Cerebellar cortex (tissue), 1 donor: ENCODE results near the gene AK9.

Experiments
- DNase-seq: peaks from one replicate; pipeline ENCODE4 v3.0.0-alpha.2; 2015; ENCODE audit warnings: low spot score

Gene AK9

DNA sequence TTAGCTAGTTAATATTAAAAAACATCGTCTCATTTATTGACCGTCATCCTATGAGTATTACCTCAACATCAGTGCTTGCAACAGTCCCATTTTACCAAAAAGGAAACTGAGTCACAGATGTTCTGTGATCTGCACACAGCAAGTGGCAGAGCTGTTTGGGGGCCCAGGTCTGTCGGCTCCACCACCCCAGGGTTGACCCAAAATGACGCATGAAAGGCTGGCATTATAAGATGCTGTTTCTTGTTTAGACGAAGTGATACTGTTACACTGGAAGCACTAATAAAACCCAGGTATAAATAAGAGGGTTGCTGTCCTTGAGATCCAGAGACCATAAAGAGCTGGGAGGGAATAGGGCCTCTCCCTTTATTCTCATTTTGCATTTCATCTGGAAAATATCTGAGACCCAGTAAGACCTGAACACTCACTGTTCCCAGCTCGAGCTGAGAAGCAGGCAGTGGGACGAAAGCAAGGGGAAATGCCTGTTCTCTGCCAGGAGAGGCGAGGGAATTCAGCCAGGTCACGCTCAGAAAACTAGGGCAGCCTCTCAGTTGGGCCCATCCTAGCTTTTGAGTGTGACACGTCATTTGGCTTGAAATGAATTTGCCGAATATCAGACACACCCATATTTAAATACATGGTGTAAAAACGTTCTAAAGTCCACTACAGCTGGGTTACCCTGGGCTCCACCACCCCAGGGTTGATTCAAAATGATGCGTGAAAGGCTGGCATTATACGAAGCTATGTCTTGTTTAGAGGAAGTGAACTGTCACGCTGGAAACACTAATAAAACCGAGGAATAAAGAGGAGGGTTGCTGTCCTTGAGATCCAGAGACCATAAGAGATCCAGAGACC is 234.1 kb downstream of the AK9 start:
- DNase-seq = peak; percentile 92

DNA sequence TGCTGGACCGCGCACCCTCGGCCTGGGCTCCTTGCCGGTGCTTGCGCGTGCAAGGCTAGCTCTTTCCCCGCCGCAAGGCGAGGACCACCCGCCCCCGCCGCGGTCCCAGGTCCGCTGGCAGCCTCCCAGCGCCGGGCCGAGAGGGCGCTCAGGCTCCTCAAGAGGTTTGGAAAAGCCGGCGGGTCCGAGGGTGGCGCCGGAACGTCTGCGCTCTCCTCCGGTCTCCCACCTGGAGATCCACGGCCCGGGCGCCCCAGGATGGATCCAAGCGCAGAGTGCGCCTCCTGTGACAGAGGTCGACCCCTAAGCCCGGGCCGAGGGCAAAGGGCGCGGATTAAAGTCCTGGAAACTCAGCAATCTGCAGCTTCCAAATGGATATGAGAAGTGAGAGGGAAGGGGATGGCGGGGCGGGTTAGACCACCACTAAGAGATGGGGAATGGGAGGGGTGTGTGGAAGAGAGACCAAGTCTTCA is 234.9 kb downstream of the AK9 start:
- peak; percentile 41 for DNase-seq

DNA sequence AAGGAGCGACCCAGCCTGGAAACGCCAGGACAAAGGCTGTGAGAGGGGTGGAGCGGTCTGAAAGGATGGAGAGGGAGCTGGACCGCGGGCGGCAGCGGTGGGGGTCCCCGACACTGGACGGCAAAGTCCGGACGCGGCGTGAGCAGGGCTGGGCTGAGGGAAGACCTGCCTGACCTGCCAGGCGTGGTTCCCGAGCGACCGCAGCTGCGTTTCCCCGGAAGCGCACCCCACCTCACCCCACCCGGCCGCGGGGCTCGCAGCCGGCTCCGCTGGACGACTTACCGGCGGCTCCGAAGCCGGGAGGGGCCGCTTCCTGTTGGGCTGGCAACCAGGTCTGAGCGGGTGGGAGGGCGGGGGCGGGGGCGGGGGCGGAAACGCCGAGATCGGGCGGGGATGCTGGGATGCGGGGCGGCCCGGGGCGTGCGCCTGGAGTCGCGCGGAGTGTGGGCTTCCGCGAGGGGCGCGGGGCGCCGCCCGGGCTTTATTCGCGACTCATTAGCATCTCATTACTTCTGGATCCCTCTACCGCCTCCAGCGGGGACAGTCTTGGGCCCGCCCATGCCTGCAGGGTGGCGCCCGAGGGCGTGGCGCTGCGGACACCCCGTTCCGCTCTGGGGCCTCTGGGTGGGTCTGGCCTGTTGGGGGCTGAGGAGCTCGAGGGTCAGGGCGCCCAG is 235.4 kb downstream of the AK9 start, which contains the start of gene MICAL1:
TSS of gene MICAL1 (minus strand) at position 336 of the 674 bp plus-strand sequence. CDS start 1,576 bp downstream, outside the sequence.
- peak; percentile 57 for DNase-seq

DNA sequence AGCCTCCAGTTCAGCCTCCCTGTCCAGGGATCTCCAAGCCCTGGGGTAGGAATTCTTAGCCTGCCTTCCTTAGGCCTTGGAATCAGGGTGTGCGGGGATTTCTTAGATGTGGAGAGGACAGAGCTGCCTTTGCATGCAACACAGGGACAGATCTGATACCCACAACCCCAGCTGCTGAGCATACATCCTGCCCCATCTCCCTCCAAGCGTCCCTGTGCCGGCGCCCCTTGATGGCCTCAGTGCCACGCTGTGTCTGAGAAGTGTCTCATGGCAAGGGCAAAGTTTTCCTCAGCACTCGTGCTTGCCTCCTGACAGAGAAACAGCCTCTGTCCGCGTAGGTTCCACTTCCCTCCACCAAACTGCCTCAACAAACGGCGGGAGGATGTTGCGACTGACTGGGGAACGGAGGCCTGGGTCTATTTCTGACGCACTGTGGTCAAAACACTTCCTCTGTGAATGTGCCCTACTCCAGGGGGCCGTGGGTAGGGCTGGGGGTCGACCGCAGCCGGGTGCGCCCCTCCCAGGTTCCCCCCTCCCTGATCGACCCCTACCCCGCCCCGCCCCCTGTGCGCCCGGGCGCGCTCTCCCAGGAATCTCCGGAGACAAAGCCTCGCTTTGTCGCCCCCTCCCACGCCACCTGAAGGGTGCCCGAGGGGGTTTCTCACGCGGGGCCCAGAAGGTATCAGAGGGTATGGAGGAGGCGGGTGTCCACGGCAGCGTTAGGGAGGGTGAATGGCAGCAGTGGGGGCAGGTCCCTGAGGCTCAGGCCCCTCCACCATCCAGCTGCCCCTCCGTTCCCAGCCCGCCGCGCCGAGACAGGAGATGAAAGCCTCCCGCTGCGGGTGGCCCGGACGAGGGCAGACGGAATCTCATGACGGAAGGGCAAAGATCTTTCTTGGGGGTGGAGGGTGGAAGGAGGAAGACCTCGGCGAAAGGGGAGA is 236.2 kb downstream of the AK9 start:
- DNase-seq = no peak

DNA sequence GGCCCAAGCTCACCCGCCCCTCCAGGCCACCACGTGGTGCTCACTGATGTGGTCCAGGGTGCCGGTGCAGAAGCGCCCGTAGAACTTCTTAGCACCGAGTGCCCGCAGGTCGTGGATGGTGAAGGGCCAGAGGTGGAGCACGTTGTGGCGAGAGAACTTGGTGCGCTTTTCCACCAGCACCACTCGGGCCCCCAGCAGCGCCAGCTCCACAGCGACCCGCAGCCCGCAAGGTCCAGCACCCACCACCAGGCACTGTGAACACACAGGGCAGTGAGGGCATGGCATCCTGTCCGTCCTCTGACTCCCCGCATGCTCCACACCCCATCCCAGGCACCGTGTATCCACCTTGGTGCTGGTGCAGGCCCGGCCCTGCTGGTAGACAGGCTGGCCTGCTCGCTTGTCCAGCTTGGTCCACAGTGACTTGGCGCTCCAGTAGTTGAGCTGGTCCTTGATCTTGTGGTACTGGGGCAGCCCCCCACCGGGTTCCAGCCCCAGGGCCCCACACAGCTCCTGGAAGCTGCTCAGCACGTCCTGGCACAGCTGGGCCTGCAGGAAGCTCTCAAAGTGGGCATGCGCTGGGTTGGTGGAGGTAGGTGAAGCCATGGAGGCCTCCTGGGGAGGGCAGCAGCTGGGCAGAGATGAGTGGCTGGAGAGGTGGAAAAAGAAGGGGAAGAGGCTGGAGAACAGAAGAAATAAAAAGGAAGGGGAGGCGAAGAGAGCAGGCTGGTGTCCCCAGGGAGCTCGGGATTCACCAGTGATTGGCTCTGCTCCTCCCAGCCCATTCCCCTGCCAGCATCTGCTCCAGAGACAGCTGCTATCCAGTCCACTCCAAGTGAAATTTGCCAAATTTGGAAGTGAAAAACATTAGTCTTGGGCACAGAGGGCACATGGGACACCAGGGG is 237.2 kb downstream of the AK9 start:
- no peak for DNase-seq

DNA sequence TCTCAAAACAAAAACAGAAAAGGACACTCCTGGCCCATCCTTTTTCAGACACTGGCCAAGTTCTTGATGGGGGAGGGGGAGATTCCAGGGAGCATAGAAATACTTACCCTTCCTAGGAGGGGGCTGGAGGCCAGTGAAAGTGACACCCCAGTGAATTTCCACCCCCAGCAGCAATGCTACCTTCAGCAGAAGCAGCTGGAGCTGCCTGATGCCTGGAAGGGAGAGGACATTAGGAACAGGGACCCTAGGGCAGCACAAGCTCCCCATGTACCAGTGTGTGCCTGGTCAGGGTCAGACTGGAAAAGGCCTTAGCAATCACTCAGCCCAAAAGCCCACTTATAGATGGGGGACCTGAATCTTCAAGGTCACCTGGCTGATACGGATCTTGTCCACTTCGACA is 237.8 kb downstream of the AK9 start:
- DNase-seq = no peak

DNA sequence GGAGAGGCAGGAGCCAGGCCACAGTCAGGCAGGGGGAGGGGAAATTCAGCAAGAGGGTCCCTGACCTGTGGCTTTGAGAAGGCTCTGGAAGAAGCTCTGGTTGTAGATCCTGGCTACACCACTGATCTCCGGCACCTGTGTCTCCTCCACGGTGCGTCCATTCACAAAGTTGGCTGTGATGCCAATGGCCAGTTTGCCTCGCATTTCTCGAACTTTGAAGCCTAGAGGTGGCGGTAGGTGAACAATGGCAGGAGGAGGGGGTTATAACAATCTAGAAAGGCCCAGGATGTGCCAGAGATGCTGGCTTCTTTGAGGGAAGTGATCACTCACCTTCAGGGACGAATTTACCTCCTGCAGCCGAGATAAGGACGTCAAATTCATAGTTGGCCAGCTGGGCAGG is 238.8 kb downstream of the AK9 start:
- DNase-seq = no peak

DNA sequence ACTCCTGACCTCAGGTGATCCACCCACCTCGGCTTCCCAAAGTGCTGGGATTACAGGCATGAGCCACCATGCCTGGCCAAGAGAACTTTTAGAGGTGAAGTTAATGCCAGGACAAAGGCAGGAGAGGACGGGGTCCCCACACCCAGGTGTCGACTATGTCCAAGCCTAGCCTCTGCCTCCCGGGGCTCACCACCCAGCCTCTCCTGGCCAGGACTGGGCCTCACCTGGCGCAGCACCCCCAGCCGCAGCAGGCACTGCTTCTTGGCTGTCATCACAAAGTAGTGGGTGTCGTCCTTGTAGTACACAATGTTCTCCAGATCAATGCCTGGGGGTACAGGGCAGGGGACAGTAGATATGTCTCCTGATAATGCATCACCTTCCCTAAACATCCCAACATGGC is 239.6 kb downstream of the AK9 start:
- no peak for DNase-seq

DNA sequence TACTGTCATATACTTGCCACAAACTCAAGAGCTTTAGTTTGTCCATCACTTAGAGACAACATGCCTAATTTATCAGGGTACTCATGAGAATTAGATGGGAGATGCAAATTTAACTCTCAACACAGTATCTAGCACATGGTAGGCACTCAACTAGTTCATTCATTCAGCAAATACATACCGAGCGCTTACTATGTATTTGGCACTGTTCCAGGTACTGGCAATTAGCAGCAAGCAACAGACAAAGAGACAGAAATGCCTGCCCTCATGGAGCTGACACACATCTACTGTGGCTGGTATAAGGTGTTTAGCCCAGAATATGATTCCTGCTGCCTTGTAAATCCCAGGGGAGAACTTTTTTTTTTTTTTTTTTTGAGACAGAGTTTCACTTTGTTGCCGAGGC is 240.2 kb downstream of the AK9 start:
- no peak for DNase-seq

DNA sequence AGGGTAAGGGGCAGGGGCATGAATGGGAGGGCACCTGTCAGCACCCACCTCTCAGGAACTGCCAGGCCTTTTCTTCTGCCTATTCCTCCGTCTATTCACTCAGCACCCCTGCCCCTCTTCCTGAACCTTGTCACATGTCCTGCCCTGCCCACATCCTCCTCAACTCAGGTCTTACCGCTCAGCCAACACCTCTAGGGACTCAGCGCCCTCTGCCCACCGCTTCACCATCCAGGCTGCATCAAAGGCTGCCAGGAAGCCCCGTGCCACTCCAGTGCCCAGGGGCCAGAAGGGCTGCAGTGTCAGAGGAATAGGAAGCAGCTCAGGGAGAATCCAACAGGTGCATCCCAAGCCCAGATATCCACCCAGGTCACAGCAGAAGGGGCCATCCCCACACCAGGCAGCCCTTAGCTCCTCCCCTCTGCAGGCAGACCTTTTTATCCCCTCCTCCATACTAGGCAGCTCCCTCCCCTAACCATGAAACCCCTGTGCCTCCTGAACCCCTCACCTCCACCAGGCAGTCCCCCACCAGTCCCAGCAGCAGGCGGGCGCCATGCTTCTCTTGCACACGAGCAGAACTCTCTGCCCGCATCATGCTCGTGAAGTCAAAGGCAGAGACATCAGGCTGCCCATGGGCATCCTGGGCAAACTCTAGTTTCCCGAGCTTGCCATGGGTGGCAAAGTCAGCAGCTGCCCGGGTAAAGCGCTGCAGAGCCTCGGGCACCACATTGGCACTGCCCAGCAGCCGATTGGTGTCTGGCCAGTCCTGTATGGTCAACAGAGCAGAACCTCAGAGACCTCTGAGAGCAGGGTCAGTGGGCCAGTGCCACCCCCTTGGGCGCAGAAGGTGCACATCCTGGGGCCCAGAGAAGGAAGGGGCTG is 241.0 kb downstream of the AK9 start:
- no peak for DNase-seq

DNA sequence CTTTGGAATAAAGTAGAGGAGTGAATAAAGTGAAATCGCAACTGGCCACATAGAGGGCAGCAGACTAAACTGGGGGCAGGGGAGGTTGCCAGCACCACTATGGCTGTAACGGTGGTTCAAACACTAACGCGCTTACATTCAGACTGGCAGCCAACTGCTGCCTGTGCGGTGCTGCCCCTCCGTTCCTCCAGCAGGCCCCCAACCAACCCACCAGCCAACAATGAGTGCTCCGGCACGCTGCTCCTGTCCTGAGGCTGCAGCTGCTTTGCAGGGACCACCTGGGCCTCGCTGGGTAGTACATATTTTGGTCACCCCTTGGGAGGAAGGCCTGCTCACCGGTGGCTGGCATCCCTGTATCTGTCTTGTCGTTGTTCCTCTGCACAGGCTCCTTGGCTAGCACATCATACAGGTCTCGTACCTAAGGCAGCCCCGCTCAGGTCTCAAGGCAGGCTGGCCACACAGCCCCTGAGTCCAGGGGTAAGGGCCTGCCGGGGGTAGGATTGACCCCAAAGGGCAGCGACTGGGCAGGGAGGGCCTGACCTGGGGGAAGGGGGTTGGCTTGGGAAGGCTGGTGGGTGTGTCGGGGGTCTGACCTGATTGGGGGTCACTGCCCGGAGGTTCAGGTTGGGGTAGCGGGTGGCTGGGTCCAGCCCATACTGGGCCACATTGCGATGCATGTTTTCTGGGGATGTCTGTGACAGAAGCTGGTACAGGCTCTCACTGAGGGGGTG is 241.8 kb downstream of the AK9 start:
- no peak for DNase-seq

DNA sequence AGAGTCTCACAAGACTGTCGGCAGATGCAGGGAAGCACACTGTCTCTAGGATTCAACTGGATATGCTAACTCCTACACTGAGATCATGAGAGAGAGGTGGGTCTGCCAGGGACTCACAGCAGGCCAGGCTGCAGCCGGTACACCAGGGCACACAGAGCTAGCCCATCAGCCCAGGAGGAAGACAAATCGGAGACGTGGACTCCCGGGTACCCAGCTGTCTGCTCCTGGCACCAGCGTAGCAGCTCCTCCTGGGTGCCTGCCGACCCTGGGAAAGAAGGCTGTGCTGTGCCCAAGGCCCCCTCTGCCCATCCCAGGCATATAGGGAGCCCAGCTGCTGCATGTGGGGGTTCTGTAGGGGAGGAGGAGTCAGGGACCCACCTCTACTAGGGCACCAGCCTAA is 242.4 kb downstream of the AK9 start:
- no peak for DNase-seq

DNA sequence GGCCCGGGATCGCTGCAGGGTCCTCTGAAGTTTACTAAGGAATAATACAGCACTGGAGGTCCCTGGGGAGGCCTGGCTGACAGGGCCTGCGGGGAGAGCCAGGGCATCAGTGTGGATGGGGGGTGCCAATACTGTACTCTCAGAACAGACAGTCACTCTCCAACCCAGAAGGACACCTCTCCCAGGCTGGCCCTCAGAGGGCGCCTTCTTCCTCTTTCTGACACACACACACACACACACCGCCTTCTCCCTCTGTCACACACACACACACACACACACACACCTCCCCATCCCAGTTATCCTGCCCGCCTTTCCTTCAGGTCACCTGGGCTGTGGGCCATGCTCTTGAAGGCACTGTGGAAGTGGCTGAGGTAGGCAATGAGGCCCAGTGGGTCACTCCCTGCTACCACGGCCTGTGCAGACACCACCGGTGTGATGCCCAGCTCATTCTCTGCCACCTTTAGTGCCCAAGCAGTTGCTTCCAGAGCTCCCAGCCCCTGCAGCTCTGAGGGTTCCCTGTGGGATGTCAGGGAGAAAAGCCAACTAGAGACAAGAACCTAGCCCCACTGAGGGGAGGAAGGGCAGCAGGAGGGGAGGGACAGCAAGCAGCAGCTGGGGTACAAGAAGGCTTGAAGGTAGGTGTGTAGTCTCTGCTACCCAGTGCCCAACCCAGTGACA is 243.0 kb downstream of the AK9 start:
- DNase-seq = no peak

DNA sequence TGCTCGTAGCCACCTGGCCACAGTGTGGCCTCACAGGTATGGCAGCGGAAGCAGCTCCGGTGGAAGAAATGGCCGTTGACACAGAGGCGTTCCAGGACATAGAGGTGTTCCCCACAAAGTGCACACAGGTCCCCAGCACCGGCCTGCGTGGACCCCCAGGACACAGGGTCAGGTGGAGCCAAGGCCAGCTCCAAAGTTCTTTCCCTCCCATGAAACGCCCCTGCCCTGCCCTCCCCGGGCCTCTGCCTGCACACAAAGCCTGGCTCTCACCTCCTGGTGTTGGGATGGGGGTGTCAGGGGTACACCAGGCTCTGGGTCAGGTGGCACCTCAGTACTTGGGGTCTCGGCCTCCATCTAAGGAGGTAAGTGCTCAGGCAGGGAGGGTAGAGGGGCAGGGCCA is 243.9 kb downstream of the AK9 start:
- no peak for DNase-seq

DNA sequence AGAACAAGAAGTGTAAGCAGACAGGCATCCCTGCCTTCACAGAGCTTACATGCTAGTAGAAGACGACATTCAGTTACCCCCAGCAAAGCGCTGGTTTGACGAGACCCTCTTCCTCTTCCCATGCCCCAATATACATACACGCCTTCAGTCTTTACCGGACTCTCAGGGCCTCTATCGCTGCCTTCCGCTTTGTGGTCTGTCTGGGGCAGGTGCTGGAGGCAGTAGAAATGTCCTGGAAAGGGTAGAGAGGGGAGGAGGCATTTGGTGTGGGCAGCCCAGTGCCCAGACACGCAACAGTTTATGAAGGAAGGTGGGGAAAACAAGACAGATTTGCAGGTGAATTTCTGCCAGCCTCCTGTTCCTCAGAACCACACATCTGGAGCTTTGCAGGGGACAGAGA is 244.5 kb downstream of the AK9 start:
- DNase-seq = no peak

DNA sequence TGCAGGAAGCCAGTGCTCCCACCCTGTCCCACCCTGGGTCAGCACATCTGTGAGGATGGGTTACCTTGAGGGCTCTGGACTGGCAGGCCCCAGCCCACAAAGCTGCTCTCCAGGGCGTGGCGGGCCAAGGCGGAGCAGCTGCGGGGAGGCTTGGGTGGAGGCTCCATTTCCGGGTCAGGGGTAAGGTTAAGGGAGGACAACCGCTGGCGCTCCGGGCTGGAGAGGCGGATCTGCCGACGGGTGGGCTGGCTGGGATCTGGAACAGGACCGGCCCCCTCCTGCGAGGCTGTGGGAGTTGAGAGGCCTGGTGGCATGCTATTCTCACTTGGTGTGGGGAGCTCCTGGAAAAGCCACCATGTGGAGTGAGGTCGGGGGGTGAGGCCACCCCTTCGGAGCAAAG is 244.9 kb downstream of the AK9 start:
- no peak for DNase-seq

DNA sequence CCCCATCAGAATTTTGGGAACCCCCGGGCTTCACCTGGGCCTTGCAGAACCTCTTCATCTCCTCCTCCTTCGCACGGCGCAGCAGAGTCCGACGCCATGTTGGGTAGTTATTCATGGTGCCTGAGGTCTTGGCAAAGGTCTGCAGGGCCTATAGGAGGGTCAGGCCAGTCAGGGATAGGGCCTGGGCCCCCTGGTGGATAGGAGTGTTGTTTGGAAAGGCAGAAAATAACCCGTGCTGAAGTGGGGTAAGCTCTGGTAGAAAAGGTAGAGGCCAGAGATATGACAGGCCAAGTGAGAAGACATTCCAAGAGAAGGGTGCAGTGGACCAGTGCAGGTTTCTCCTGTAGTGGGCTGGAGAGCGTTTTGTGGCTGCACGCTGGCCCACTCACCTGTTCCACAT is 245.6 kb downstream of the AK9 start:
- no peak for DNase-seq

DNA sequence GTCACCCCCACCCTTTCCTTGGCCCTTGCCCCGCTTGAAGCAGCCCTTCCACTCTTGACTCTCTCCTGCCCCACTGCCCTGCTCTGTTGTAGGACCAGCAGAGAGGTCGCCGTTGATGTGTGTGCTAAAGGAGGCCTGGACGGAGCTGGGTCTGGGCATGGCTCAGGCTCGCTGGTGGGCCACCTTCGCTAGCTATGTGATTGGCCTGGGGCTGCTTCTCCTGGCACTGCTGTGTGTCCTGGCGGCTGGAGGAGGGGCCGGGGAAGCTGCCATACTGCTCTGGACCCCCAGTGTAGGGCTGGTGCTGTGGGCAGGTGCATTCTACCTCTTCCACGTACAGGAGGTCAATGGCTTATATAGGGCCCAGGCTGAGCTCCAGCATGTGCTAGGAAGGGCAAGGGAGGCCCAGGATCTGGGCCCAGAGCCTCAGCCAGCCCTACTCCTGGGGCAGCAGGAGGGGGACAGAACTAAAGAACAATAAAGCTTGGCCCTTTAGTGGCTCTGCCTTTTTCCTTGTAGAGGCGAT is 247.5 kb downstream of the AK9 start:
- DNase-seq = no peak
